Epithelial cell of umbilical artery (primary cell): ENCODE results near the gene SLAMF8. TPM values are rescaled to one million over a fixed set of nuclear protein-coding genes. Genes with fewer than 3 reads are reported as not detected.

Experiments used
- total RNA-seq: library from RNA; depleted of rRNA; stranded (reverse); fragments of >200 nt; gene quantifications from 2 replicates; pipeline ENCODE4 v1.2.3, GENCODE V29; 2014

Gene SLAMF8
- total RNA-seq, result not detected in 2 replicates

GRCh38 chr1:159826441-159827101, at the start of gene SLAMF8:
SLAMF8 (plus strand) TSS chr1:159826873; CDS start chr1:159826899, 26 bp downstream.

DNA sequence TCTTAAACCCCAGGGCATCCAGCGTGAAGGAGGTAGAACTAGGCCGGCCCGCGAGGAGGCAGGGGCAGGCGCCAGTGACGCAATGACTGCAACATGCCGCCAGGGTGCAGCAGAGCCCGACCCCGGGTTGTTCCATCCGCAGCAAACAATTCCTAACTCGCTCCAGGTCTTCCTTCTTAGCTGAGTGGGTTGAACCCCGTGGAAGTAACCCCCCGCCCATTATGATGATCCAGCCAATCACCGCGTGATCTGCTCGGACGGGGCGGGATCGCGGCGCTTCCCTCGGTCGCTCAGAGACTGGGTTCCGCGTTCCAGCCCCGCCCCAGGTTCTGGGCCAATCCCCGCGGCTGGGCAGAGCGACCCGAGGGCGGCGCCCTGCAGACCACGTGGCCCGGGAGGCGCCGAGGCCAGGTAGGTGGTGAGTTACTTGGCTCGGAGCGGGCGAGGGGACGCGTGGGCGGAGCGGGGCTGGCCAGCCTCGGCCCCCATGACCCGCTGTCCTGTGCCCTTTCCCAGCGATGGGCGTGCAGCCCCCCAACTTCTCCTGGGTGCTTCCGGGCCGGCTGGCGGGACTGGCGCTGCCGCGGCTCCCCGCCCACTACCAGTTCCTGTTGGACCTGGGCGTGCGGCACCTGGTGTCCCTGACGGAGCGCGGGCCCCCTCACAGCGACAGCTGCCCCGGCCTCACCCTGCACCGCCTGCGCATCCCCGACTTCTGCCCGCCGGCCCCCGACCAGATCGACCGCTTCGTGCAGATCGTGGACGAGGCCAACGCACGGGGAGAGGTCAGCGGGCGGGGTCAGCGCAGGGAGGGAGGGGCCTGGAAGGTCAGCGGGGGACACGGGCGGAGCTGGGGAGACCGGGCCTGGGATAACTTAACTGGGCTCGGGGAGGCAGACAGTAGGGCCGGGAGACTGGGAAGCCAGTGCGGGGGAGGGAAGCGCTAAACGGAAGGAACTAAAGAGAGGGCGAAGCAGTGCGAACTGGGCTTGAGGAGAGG, 45.8 kb upstream of the SLAMF8 start, which contains the start of gene DUSP23:
Gene DUSP23, plus strand, starts transcription at position 380 of the 1,000 bp plus-strand sequence. Its CDS starts 139 bp downstream, at position 519.

GRCh38 chr1:159802111-159802510, 24.6 kb upstream of the SLAMF8 start, which contains the start of gene FCRL6:
FCRL6 (plus strand) TSS chr1:159802360; CDS start chr1:159802425, 65 bp downstream.

GRCh38 chr1:159862557-159862956, 35.9 kb downstream of the SLAMF8 start, which contains the start of gene VSIG8:
VSIG8 (minus strand) TSS chr1:159862657; CDS start chr1:159862521, 136 bp downstream.

Other genes starting within 250 kb of the SLAMF8 start
- gene APCS, start 239.0 kb upstream of the SLAMF8 start, total RNA-seq, result not detected in 2 replicates
- 0.32 TPM in 1 of 2 replicates, not detected in the other for gene CRP, start 112.3 kb upstream of the SLAMF8 start, total RNA-seq
- gene DUSP23, start 45.9 kb upstream of the SLAMF8 start, total RNA-seq, result 241 and 316 TPM in 2 replicates
- under 0.01 and 0.30 TPM in 2 replicates for gene FCRL6, start 24.5 kb upstream of the SLAMF8 start, total RNA-seq
- gene VSIG8, start 35.8 kb downstream of the SLAMF8 start, total RNA-seq, result under 0.01 TPM in 1 of 2 replicates, not detected in the other
- gene CFAP45, start 73.3 kb downstream of the SLAMF8 start, total RNA-seq, result 1.5 and 1.9 TPM in 2 replicates
- 507 and 711 TPM in 2 replicates for gene TAGLN2, start 98.6 kb downstream of the SLAMF8 start, total RNA-seq
- gene IGSF9, start 118.7 kb downstream of the SLAMF8 start, total RNA-seq, result not detected in 2 replicates
- gene SLAMF9, start 127.4 kb downstream of the SLAMF8 start, total RNA-seq, result not detected in 2 replicates
- gene PIGM, start 205.1 kb downstream of the SLAMF8 start, total RNA-seq, result 2.9 and 3.8 TPM in 2 replicates
- not detected in 2 replicates for gene KCNJ10, start 243.3 kb downstream of the SLAMF8 start, total RNA-seq